HepG2 (cell line): ENCODE data around the gene QDPR. TPM values are rescaled to one million over a fixed set of nuclear protein-coding genes. Genes with fewer than 3 reads are reported as not detected.

Experiments used
- ATRX ChIP-seq: sonication (generic); formaldehyde crosslinking; IDR thresholded peaks from 2 replicates; pipeline ENCODE4 v1.4.0; 2020; ENCODE audit warnings: missing genetic modification reagents, borderline replicate concordance
- ELF4 ChIP-seq: sonication (generic); formaldehyde crosslinking; IDR thresholded peaks from 2 replicates; pipeline ENCODE4 v1.5.0; 2020; ENCODE audit warnings: missing genetic modification reagents, mild to moderate bottlenecking, moderate library complexity, borderline replicate concordance
- FOSL2 ChIP-seq: sonication (generic); formaldehyde crosslinking; IDR thresholded peaks from 2 replicates; pipeline ENCODE4 v1.4.0; 2020; ENCODE audit warnings: missing genetic modification reagents
- GATAD2A ChIP-seq: IDR thresholded peaks from 2 replicates; pipeline ENCODE4 v1.6.1; 2016
- HINFP ChIP-seq: sonication (generic); formaldehyde crosslinking; IDR thresholded peaks from 2 replicates; pipeline ENCODE4 v1.4.0; 2020; ENCODE audit warnings: low read depth, mild to moderate bottlenecking, missing genetic modification reagents
- NKX3-1 ChIP-seq: sonication (generic); formaldehyde crosslinking; IDR thresholded peaks from 2 replicates; pipeline ENCODE4 v1.5.0; 2020; ENCODE audit warnings: missing genetic modification reagents
- PATZ1 ChIP-seq: sonication (generic); formaldehyde crosslinking; IDR thresholded peaks from 2 replicates; pipeline ENCODE4 v1.4.0; 2020; ENCODE audit warnings: missing genetic modification reagents
- PITX1 ChIP-seq: sonication (generic); formaldehyde crosslinking; IDR thresholded peaks from 2 replicates; pipeline ENCODE4 v1.5.1; 2020; ENCODE audit warnings: mild to moderate bottlenecking, missing genetic modification reagents
- RFX1 ChIP-seq: fragments of 450-650 bp; IDR thresholded peaks from 2 replicates; pipeline ENCODE4 v1.6.1; 2017
- SKIL ChIP-seq: sonication (generic); formaldehyde crosslinking; IDR thresholded peaks from 2 replicates; pipeline ENCODE4 v1.8.0; 2022; ENCODE audit warnings: missing genetic modification reagents, mild to moderate bottlenecking, moderate library complexity, borderline replicate concordance
- SOX5 ChIP-seq: IDR thresholded peaks from 2 replicates; pipeline ENCODE4 v1.6.1; 2016; ENCODE audit warnings: borderline replicate concordance
- TGIF2 ChIP-seq: IDR thresholded peaks from 2 replicates; pipeline ENCODE4 v1.6.1; 2016; ENCODE audit warnings: control low read depth, missing compliant biosample characterization
- U2AF1 ChIP-seq: fragments of 200-400 bp; formaldehyde crosslinking; optimal IDR thresholded peaks from 2 replicates; pipeline ENCODE3; 2017; ENCODE audit warnings: mild to moderate bottlenecking, low read depth, low read length
- YY1 ChIP-seq: IDR thresholded peaks from 2 replicates; pipeline ENCODE4 v1.6.1; 2011; ENCODE audit warnings: low read length, low read depth, moderate library complexity, mild to moderate bottlenecking; ENCODE audit not compliant: insufficient read depth, insufficient replicate concordance
- ZKSCAN8 ChIP-seq: IDR thresholded peaks from 2 replicates; pipeline ENCODE4 v1.6.1; 2016; ENCODE audit warnings: borderline replicate concordance, missing genetic modification reagents, missing compliant biosample characterization
- ZNF10 ChIP-seq: sonication (generic); formaldehyde crosslinking; IDR thresholded peaks from 2 replicates; pipeline ENCODE4 v1.4.0; 2020; ENCODE audit warnings: mild to moderate bottlenecking, low read depth, missing genetic modification reagents, borderline replicate concordance
- ZNF253 ChIP-seq: sonication (generic); formaldehyde crosslinking; IDR thresholded peaks from 2 replicates; pipeline ENCODE4 v1.8.0; 2022; ENCODE audit warnings: mild to moderate bottlenecking, missing genetic modification reagents, borderline replicate concordance
- ZNF30 ChIP-seq: sonication (generic); formaldehyde crosslinking; IDR thresholded peaks from 2 replicates; pipeline ENCODE4 v1.5.0; 2020; ENCODE audit warnings: mild to moderate bottlenecking, missing genetic modification reagents
- ZNF441 ChIP-seq: sonication (generic); formaldehyde crosslinking; IDR thresholded peaks from 2 replicates; pipeline ENCODE4 v1.7.0; 2021; ENCODE audit warnings: missing genetic modification reagents, borderline replicate concordance
- ZNF614 ChIP-seq: IDR thresholded peaks from 2 replicates; pipeline ENCODE4 v1.6.1; 2018; ENCODE audit warnings: missing biosample characterization, missing genetic modification reagents, inconsistent platforms, borderline replicate concordance
- ZNF713 ChIP-seq: sonication (generic); formaldehyde crosslinking; IDR thresholded peaks from 2 replicates; pipeline ENCODE4 v1.4.0; 2020; ENCODE audit warnings: mild to moderate bottlenecking, missing genetic modification reagents
- ZNF781 ChIP-seq: sonication (generic); formaldehyde crosslinking; IDR thresholded peaks from 2 replicates; pipeline ENCODE4 v1.5.1; 2020; ENCODE audit warnings: borderline replicate concordance, mild to moderate bottlenecking, missing genetic modification reagents; ENCODE audit errors: not compliant biosample characterization
- polyA plus RNA-seq, 8 experiments: library from polyadenylated mRNA; depleted of rRNA in 3 of 8; stranded (reverse) in 7 of 8; unstranded in 1 of 8; fragments of >200 nt; fragmentation: Illumina TruSeq in 4 of 8; extraction: Trizol in 4 of 8; gene quantifications; 2 replicates each; pipeline versions ENCODE4 v1.2.1 to v1.2.3, GENCODE V29; 2011 to 2016; ENCODE audit warnings: low read depth in 4 of 8, missing spikeins in 1 of 8, mixed read lengths in 1 of 8; ENCODE audit not compliant: insufficient read depth in 1 of 8
- total RNA-seq, 5 experiments: library from RNA; depleted of rRNA; stranded (reverse); fragments of >200 nt; fragmentation: Illumina TruSeq; extraction: Trizol; gene quantifications; 2 replicates each; pipeline ENCODE4 v1.2.3, GENCODE V29; 2016; ENCODE audit warnings: low read depth in 1 of 5
- TF ChIP-seq, protein P1 (sequence below): sonication (generic); formaldehyde crosslinking; IDR thresholded peaks from 2 replicates; pipeline ENCODE4 v1.4.0; 2020; ENCODE audit warnings: missing genetic modification reagents

The QDPR gene
- total and polyA plus RNA-seq, 2 of the 13 experiments (the other 11 are each of a cell fraction or from before 2014, with no cell fraction given), result 9.9 to 95.5 TPM

DNA sequence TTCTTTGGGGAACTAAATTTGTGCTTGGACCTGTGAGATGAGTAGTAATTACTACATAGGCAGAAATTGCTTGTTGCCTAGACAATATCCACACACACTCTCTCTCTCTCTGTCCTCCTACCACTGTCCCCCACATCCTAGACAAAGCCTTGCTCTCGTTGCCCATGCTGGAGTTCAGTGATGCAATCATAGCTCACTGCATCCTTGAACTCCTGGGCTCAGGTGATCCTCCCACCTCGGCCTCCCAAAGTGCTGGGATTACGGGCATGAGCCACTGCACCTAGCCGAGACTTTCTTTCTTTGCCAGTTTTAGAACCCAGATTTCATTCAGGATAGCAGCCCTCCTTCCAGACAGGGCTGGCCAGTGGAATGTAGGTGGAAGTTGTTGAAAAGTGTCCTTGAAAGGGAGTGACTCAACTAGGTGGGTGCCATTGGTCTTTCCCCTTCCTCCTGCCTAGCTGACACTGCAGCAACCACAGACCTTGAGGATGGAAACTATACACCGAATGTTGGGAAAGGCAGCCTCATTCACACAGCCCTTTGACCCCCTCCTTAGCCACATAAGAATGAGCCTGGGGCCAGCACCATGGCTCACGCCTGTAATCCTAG, 48.3 kb upstream of the QDPR start (continued):
- TF ChIP-seq HINFP (CRISPR knock-in tag) (no peak), U2AF1 (no peak), FOSL2 (CRISPR knock-in tag) (peak; percentile 79), ZNF614 (CRISPR knock-in tag) (no peak), ZNF713 (CRISPR knock-in tag) (no peak), PATZ1 (CRISPR knock-in tag) (peak; percentile 18; the same call in 1 of the 2 replicates), NKX3-1 (CRISPR knock-in tag) (no peak), ZNF441 (CRISPR knock-in tag) (0 out of 2 replicates have a peak, but pooled peaks have one; percentile 13), ZNF30 (CRISPR knock-in tag) (no peak), TGIF2 (CRISPR knock-in tag) (0 out of 2 replicates have a peak, but pooled peaks have one; percentile 7), SOX5 (CRISPR knock-in tag) (peak; percentile 23; the same call in 1 of the 2 replicates), ZNF253 (CRISPR knock-in tag) (no peak), ATRX (CRISPR knock-in tag) (no peak), GATAD2A (peak; percentile 79; the same call in 1 of the 2 replicates), RFX1 (peak; percentile 47), YY1 (no peak), ZNF10 (no peak), PITX1 (no peak), ZNF781 (CRISPR knock-in tag) (no peak), ZKSCAN8 (CRISPR knock-in tag) (no peak), ELF4 (CRISPR knock-in tag) (no peak), SKIL (CRISPR knock-in tag) (no peak)
- TF ChIP-seq, protein P1, sequence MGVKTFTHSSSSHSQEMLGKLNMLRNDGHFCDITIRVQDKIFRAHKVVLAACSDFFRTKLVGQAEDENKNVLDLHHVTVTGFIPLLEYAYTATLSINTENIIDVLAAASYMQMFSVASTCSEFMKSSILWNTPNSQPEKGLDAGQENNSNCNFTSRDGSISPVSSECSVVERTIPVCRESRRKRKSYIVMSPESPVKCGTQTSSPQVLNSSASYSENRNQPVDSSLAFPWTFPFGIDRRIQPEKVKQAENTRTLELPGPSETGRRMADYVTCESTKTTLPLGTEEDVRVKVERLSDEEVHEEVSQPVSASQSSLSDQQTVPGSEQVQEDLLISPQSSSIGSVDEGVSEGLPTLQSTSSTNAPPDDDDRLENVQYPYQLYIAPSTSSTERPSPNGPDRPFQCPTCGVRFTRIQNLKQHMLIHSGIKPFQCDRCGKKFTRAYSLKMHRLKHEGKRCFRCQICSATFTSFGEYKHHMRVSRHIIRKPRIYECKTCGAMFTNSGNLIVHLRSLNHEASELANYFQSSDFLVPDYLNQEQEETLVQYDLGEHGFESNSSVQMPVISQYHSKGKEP (CRISPR knock-in tag), result no peak
